Activated naive CD4-positive, alpha-beta T cell treated with anti-CD3 and anti-CD28 coated beads, Interleukin-2, amount 50 U/mL, for 24 hours (primary cell): ENCODE data around the gene STK32C.

ENCODE experiments used
- H3K27ac Mint-ChIP-seq: one replicate; pipeline ENCODE4 v1.8.0; 2021; ENCODE audit warnings: mild to moderate bottlenecking, mixed read lengths
- H3K27me3 Mint-ChIP-seq: one replicate; pipeline ENCODE4 v1.8.0; 2021; ENCODE audit warnings: mixed read lengths
- H3K36me3 Mint-ChIP-seq: one replicate; pipeline ENCODE4 v1.8.0; 2021; ENCODE audit warnings: mixed read lengths
- H3K4me1 Mint-ChIP-seq: one replicate; pipeline ENCODE4 v1.8.0; 2021; ENCODE audit warnings: mixed read lengths
- H3K4me3 Mint-ChIP-seq: one replicate; pipeline ENCODE4 v1.8.0; 2021; ENCODE audit warnings: mild to moderate bottlenecking, mixed read lengths
- H3K9me3 Mint-ChIP-seq: one replicate; pipeline ENCODE4 v1.8.0; 2021; ENCODE audit warnings: mixed read lengths

STK32C gene

DNA sequence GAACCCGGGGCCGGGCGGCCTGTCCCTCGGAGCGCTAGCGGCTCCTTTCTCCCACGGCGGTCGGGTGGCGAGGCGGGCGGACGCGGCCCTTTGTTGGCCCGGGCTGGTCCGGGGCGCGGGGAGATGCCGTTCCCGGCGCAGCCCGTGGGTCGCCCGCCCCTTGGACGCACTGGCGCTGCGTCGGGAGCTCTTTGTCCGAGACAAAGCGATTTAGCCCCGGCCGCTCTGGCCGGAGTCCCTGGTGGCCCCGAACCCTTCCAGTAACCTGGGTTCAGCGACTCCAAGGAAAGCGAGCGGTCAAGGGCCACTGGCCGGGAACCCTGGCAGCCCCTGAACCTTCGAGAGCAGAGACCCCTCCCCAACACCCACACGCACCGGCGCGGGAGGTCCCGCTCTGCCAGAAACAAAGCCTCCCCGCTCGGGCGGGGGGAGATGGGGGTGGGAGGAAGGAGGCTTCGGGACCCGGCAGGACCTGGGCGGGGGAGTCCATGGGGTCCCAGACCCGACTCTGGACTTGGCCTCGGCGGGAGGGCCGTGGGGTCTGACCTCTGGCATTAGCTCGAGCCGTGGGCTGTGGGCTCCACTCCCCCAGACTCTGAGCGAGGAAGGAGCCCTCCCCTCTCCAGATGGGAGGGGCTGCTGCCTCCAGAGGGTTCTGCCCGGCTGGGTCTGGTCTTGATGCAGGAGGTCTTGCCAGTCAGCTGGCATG is 120.2 kb downstream of the STK32C start:
- Mint-ChIP-seq H3K4me3 (peak overlapping the region; percentile 56), H3K27ac (no peak overlapping the region), H3K27me3 (peaks cover 21% of the 10 kb centered on the region)

DNA sequence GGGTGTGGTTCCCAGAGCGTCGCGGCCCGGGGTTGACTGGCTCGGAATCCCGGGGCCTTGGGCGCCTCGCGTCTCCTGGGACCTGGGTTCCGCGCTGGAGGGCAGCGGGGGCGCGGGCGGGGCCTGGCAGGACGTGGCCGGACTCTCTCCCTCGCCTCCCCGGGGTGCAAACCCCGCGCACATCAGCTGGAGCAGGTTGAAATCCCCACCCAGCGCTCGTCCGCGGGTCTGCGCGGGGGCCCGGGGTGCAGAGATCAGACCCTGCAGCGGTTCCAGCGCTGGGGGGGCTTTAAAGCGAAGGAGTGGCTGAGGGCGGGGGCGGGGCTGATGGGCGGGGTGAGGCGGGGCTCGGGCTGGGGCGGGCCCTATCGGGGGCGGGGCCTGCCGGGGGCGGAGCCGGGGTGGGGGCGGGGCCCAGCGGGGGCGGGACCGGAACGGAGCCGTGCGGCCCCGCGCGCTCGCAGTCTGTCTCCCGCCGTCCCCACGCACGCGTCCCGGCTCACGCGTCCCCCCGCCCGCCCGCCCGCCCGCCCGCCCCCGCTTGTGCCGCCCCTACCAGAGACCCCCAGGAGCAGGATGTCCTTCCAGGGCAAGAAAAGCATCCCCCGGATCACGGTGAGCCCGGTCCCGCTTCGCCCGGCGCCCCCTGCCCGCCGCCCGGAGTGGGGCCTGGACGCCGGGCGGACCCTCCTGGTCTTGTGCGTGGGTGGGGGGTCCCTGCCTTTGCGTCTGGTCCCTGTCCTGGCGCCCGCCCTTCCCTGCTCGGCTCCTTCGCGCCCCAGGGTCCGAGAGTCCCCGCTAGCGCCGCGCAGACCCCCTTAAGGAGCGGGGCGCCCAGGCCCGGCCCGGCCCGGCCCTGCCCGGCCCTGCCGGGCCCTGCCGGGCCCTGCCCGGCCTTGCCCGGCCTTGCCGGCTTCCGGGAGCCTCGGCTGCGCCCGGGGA is 121.0 kb downstream of the STK32C start, which contains the start of gene DPYSL4:
TSS of gene DPYSL4 (plus strand) at position 461 of the 942 bp plus-strand sequence. CDS start at position 577, 116 bp downstream.
- Mint-ChIP-seq H3K4me3 (peak within 1 kb of the TSS; percentile 55), H3K27ac (no peak within 1 kb of the TSS), H3K4me1 (peaks cover 14% of the 10 kb centered on the region), H3K9me3 (no peaks in the 10 kb centered on the region), H3K27me3 (peaks cover 21% of the 10 kb centered on the region), H3K36me3 (peaks cover 3% of the 10 kb centered on the region)

More for the DNA sequence above, 120.2 kb downstream of the STK32C start:
- Mint-ChIP-seq H3K36me3 (peaks cover 3% of the 10 kb centered on the region), H3K9me3 (no peaks in the 10 kb centered on the region), H3K4me1 (peaks cover 14% of the 10 kb centered on the region)

- H3K27ac Mint-ChIP-seq, result no peak overlapping the region
- H3K36me3 Mint-ChIP-seq, result peaks cover 3% of the 10 kb centered on the region
- no peaks in the 10 kb centered on the region for H3K9me3 Mint-ChIP-seq
- H3K27me3 Mint-ChIP-seq, result peaks cover 21% of the 10 kb centered on the region
- peaks cover 14% of the 10 kb centered on the region for H3K4me1 Mint-ChIP-seq
- H3K4me3 Mint-ChIP-seq, result peak overlapping the region; percentile 55
Observed at GRCh38 chr10:132185601-132186487, 121.9 kb downstream of the STK32C start.

DNA sequence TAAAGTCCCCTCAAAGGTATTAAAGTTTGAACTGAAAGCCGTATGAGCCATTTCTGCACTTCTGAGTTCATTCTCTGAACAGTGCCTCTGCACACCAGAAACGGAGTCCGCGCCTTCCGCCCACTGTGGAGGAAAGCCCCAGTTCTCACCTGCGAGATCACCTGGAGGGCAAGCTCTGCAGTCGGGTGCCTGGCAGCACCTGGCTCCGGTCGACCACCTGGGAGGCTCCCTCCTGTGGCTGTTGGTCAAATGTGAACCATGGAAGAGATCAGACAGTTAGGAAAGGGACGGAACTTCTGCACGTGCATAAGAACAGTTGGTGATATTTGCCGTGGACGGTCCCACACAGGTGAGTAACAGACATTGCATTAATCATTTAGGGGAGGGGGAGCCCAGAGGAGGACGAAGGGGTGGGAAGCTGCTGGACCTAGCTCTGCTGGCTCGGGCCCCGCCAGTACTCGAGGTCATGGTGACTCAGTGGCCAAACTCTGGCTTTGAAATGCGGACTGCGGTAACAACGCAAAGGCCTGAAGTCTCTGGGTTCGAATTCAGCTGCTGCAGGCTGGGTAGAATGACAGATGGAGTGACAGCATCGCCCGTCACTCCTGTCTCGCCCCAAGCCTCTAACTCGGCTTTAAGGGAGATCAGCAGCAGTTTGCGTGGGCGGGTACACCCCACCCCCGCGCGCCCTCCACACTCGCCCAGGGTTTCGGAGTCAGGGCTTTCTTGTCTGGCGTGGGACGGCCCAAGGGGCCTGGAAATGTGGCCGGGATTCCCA is 122.7 kb downstream of the STK32C start:
- peak overlapping the region; percentile 70 for H3K4me3 Mint-ChIP-seq
- peaks cover 19% of the 10 kb centered on the region for H3K27me3 Mint-ChIP-seq
- no peaks in the 10 kb centered on the region for H3K9me3 Mint-ChIP-seq
- peaks cover 3% of the 10 kb centered on the region for H3K36me3 Mint-ChIP-seq
- no peak overlapping the region for H3K27ac Mint-ChIP-seq
- peaks cover 14% of the 10 kb centered on the region for H3K4me1 Mint-ChIP-seq

GRCh38 chr10:132183046-132183445 is 124.7 kb downstream of the STK32C start:
- H3K4me3 Mint-ChIP-seq, result no peak overlapping the region

GRCh38 chr10:132182591-132182990 is 125.2 kb downstream of the STK32C start:
- no peak overlapping the region for H3K27ac Mint-ChIP-seq
- H3K4me1 Mint-ChIP-seq, result peaks cover 4% of the 10 kb centered on the region
- H3K27me3 Mint-ChIP-seq, result peaks cover 11% of the 10 kb centered on the region
- H3K9me3 Mint-ChIP-seq, result no peaks in the 10 kb centered on the region
- H3K4me3 Mint-ChIP-seq, result no peak overlapping the region
- no peaks in the 10 kb centered on the region for H3K36me3 Mint-ChIP-seq

More at GRCh38 chr10:132183046-132183445, 124.7 kb downstream of the STK32C start:
- H3K27ac Mint-ChIP-seq, result no peak overlapping the region
- no peaks in the 10 kb centered on the region for H3K36me3 Mint-ChIP-seq
- H3K4me1 Mint-ChIP-seq, result peaks cover 6% of the 10 kb centered on the region
- H3K9me3 Mint-ChIP-seq, result no peaks in the 10 kb centered on the region
- peaks cover 12% of the 10 kb centered on the region for H3K27me3 Mint-ChIP-seq

GRCh38 chr10:132181691-132182425 is 125.9 kb downstream of the STK32C start:
- Mint-ChIP-seq H3K27me3 (peaks cover 16% of the 10 kb centered on the region), H3K36me3 (no peaks in the 10 kb centered on the region), H3K4me3 (no peak overlapping the region), H3K4me1 (peaks cover 4% of the 10 kb centered on the region), H3K9me3 (no peaks in the 10 kb centered on the region), H3K27ac (no peak overlapping the region)

- Mint-ChIP-seq H3K27ac (no peak overlapping the region), H3K4me1 (peaks cover 8% of the 10 kb centered on the region), H3K36me3 (no peaks in the 10 kb centered on the region), H3K4me3 (no peak overlapping the region), H3K27me3 (peaks cover 19% of the 10 kb centered on the region), H3K9me3 (no peaks in the 10 kb centered on the region)
Observed at GRCh38 chr10:132180736-132181135, 127.0 kb downstream of the STK32C start.

DNA sequence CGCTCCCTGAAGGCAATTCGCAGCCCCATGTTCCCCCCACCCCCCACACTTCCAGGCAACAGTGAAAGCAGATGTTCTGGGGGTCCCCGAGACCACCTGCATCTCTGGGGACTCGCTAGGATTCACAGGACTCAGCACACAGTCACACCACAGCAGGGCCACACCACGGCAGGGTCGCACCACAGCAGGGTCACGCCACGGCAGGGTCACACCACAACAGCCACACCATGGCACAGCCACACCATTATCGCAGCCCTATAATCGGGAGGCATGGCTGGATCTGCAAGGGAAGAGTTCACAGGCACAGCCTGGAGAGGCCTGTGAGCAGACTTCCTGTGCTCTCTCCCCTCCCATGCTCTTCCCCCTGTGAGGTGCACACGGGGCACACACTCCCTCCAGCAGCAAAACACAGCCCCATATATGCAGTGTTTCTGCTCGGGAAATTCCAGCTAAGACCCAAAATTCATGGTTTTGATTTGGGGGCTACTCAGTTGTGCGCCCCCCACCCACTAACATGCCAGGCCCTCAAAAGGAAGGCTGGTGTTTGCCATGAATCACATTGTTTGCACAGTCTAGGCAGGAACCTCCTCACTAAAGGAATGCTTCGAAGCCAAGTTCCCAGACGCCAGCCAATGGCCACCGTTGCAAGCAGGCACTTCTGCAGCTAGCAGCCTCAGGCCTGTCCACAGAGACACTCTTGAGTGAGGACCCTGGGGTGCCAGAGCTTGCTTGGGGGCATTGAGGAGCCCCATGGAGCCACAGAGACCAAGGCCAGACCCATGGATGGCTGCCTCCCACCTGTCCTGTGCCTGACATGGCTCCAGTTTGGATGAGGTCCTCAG is 128.0 kb downstream of the STK32C start:
- no peak overlapping the region for H3K27ac Mint-ChIP-seq
- H3K4me3 Mint-ChIP-seq, result no peak overlapping the region
- no peaks in the 10 kb centered on the region for H3K36me3 Mint-ChIP-seq
- H3K27me3 Mint-ChIP-seq, result peaks cover 17% of the 10 kb centered on the region
- peaks cover 10% of the 10 kb centered on the region for H3K4me1 Mint-ChIP-seq
- no peaks in the 10 kb centered on the region for H3K9me3 Mint-ChIP-seq

DNA sequence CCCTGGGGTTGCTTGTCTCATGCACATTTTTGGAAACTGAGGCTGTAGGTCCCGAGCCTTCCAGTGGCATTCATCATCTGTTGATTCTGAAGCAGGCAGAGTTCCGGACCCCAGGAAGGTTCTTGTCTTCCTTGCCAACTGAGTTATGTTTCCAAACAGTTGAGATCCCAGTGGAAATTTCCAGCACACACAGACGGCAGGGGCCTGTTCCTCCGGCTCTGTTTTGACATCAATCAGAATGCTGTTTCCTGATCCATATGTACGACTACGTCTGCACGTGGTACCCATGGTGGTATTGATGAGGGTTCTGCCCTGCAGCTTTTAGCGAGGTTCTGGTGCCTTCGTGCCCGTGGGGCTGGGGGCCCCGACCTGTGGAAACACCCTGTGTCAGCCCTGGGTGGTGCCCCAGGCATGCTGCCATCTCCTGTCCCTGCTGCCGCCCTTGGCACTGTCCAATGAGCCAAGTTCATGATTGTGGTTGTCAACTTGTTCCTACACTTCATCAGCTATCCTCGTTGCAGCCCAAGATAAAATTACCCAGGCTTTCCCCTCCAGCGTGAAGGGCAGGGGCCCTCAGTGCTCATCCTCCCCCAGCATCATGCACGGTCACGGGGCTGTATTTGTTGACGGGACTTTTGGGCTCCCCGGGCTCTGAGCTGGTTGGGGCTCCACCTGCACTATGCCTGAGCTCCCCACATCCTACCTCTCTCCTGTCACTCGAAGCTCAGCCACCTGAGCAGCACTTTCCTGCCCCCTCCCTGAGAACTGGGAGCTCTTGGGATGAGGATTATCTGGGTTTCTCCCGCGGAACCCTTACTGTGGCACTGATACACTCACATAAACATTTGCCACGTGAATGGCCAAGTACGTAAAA is 128.8 kb downstream of the STK32C start:
- H3K36me3 Mint-ChIP-seq, result no peaks in the 10 kb centered on the region
- peaks cover 9% of the 10 kb centered on the region for H3K4me1 Mint-ChIP-seq
- no peaks in the 10 kb centered on the region for H3K9me3 Mint-ChIP-seq
- no peak overlapping the region for H3K4me3 Mint-ChIP-seq
- peaks cover 15% of the 10 kb centered on the region for H3K27me3 Mint-ChIP-seq
- no peak overlapping the region for H3K27ac Mint-ChIP-seq

GRCh38 chr10:132178046-132178445 is 129.7 kb downstream of the STK32C start:
- no peak overlapping the region for H3K27ac Mint-ChIP-seq
- peaks cover 13% of the 10 kb centered on the region for H3K27me3 Mint-ChIP-seq
- H3K4me1 Mint-ChIP-seq, result peaks cover 13% of the 10 kb centered on the region
- no peaks in the 10 kb centered on the region for H3K9me3 Mint-ChIP-seq
- no peak overlapping the region for H3K4me3 Mint-ChIP-seq
- H3K36me3 Mint-ChIP-seq, result no peaks in the 10 kb centered on the region

DNA sequence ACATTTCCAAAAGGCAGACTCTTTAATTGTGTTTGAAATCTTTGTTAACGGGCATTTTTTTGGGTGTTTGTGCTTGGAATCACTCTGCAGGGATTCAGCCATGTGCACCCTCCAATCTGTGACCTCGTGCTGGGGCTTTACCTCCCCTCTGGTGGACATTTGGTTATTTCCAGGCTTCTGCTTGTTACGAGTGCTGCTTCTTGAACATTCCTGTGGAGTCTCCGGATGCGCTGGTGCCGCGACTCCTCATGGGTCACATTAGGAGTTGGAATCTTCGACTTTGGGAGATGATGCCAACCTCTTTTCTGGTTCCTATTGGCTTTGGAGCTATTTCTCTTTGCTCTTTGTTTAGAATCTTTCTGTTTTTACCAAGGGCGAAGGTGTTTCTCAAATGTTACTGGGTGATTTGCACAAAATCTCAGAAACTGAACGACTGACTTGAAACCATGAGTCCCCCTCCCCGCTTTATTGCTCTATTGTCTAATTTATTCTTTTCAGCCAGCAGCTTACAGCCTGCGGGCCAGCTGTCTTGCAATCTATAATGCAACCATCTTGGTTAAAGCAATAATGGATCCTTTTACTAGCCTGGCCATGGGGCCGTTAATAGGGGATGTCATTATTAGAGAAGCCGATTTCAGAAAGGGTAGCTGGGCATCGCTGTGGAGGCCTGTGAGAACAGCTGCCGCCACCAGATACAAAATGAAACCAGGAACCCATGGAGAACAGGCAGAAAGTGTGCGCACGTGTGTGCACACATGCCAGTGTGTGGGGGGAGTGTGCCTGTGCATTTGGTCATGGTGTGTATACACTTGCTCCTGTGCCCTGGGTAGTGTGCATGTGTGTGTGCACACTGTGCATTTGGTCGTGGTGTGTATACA is 130.9 kb downstream of the STK32C start:
- Mint-ChIP-seq H3K27me3 (peaks cover 13% of the 10 kb centered on the region), H3K36me3 (no peaks in the 10 kb centered on the region), H3K4me3 (no peak overlapping the region), H3K4me1 (peaks cover 18% of the 10 kb centered on the region), H3K9me3 (no peaks in the 10 kb centered on the region), H3K27ac (no peak overlapping the region)
